Panc1 (cell line): Measurements from ENCODE around the gene MACC1. TPM values are rescaled to one million over a fixed set of nuclear protein-coding genes. Genes with fewer than 3 reads are reported as not detected.

Experiments used
- ATAC-seq: fragments of 200-7000 bp; cut with Tn5 transposase; 2 replicates; pipeline ENCODE4 v1.9.1; 2020; ENCODE audit warnings: mild to moderate bottlenecking, moderate library complexity
- BruUV-seq: library from RNA; stranded (reverse); fragments of 400-500 nt; replicated peaks from 2 replicates; lab custom pipeline; 2021; lab: Mats Ljungman, UMichigan
- CTCF ChIA-PET: fragments of 300-600 bp; sonication (Branson Sonifier 250); formaldehyde crosslinking; loops from one replicate; lab custom pipeline; 2022; ENCODE audit warnings: antibody characterized with exemption; lab: Charles Lee
- POLR2A ChIA-PET: fragments of 300-600 bp; sonication (Branson Sonifier 250); formaldehyde crosslinking; loops from one replicate; lab custom pipeline; 2022; ENCODE audit warnings: antibody characterized with exemption; lab: Charles Lee
- DNase-seq: peaks from one replicate; pipeline ENCODE4 v3.0.0-alpha.2; 2010; ENCODE audit warnings: low read depth, low spot score
- H3K27ac ChIP-seq: 2 replicates; pipeline ENCODE4 v1.5.1; 2011; ENCODE audit warnings: mild to moderate bottlenecking, low read length, inconsistent platforms
- H3K27me3 ChIP-seq: fragments of 200-500 bp; sonication (Bioruptor generic); 2 replicates; pipeline ENCODE4 v1.6.0; 2014; ENCODE audit warnings: low read length, inconsistent platforms; ENCODE audit not compliant: control insufficient read depth, insufficient read depth
- H3K36me3 ChIP-seq: fragments of 200-500 bp; sonication (Bioruptor generic); 2 replicates; pipeline ENCODE4 v1.5.1; 2014; ENCODE audit warnings: inconsistent platforms, mild to moderate bottlenecking, low read length, moderate library complexity; ENCODE audit not compliant: control insufficient read depth, insufficient read depth
- H3K4me1 ChIP-seq: 2 replicates; pipeline ENCODE4 v1.5.1; 2011; ENCODE audit warnings: inconsistent platforms, mild to moderate bottlenecking, low read length, moderate library complexity; ENCODE audit not compliant: control insufficient read depth, insufficient read depth
- H3K4me3 ChIP-seq, 2 experiments: 2 replicates each; pipeline ENCODE4 v1.5.1; 2011 to 2012; ENCODE audit warnings: low read depth in 2 of 2, low read length in 2 of 2, mild to moderate bottlenecking in 2 of 2, inconsistent platforms in 1 of 2, moderate library complexity in 1 of 2
- H3K9me3 ChIP-seq: fragments of 200-500 bp; sonication (Bioruptor generic); 2 replicates; pipeline ENCODE4 v1.5.1; 2014; ENCODE audit warnings: low read depth, mild to moderate bottlenecking, inconsistent platforms, low read length, moderate library complexity; ENCODE audit not compliant: control insufficient read depth, insufficient read depth
- CTCF ChIP-seq: fragments of 450-650 bp; IDR thresholded peaks from 2 replicates; pipeline ENCODE4 v1.5.1; 2017; ENCODE audit warnings: mild to moderate bottlenecking
- POLR2AphosphoS5 ChIP-seq: IDR thresholded peaks from 2 replicates; pipeline ENCODE4 v1.6.1; 2012; ENCODE audit warnings: mild to moderate bottlenecking, low read depth, low read length, moderate library complexity
- REST ChIP-seq, 2 experiments: IDR thresholded peaks; 2 replicates each; pipeline ENCODE4 v1.6.1; 2011 to 2012; ENCODE audit warnings: low read depth in 2 of 2, control low read depth in 1 of 2, low read length in 1 of 2, mild to moderate bottlenecking in 1 of 2, moderate library complexity in 1 of 2; ENCODE audit not compliant: insufficient read depth in 1 of 2
- SIN3A ChIP-seq: IDR thresholded peaks from 2 replicates; pipeline ENCODE4 v1.6.1; 2012; ENCODE audit warnings: low read depth, mild to moderate bottlenecking, low read length, moderate library complexity, borderline replicate concordance; ENCODE audit not compliant: insufficient read depth
- TCF7L2 ChIP-seq: IDR thresholded peaks from 2 replicates; pipeline ENCODE4 v1.6.1; 2011; ENCODE audit warnings: mild to moderate bottlenecking, low read depth, low read length, inconsistent platforms
- in situ Hi-C: cut with HindIII; loops from 2 replicates; pipeline ENCODE4 v1.10.0; 2016; ENCODE audit warnings: low sequenced_read_pairs, low pct_unique_long_range_greater_than_20kb
- intact Hi-C: fragments of 100-400 bp; cut with micrococcal nuclease; formaldehyde crosslinking; loops from one replicate; pipeline ENCODE4 v1.10.0; 2022; ENCODE audit not compliant: unreplicated experiment
- total RNA-seq: library from RNA; stranded (reverse); gene quantifications from one replicate; pipeline ENCODE4 v1.2.1, GENCODE V29; 2021; ENCODE audit not compliant: unreplicated experiment

Gene MACC1
- total RNA-seq, 1 experiment from 2014 or later = 0.08 TPM

- no peak for DNase-seq
- no peaks in the 10 kb centered on the region for H3K27me3 ChIP-seq
- H3K9me3 ChIP-seq = no peaks in the 10 kb centered on the region
- in situ Hi-C loops = no loop called here
- H3K36me3 ChIP-seq = no peaks in the 10 kb centered on the region
- no peak for TF ChIP-seq REST (IDR thresholded peaks at IDR 0.05; ENCODE audit: insufficient read depth in 1 of 2, low read depth in 2 of 2, low read length in 1 of 2)
- no peak for TF ChIP-seq SIN3A
- no peak for TF ChIP-seq POLR2AphosphoS5
- no peak for TF ChIP-seq TCF7L2
- no peak for TF ChIP-seq CTCF
- POLR2A ChIA-PET = no interaction called here
- intact Hi-C loops = no loop called here
- H3K27ac ChIP-seq = no peak overlapping the region
- CTCF ChIA-PET = no interaction called here
- BruUV-seq = no TSS peak
- ATAC-seq = no peak
- H3K4me3 ChIP-seq = no peak overlapping the region
- H3K4me1 ChIP-seq = no peaks in the 10 kb centered on the region
Observed at GRCh38 chr7:20183086-20183485, 34.1 kb downstream of the MACC1 start.

DNA sequence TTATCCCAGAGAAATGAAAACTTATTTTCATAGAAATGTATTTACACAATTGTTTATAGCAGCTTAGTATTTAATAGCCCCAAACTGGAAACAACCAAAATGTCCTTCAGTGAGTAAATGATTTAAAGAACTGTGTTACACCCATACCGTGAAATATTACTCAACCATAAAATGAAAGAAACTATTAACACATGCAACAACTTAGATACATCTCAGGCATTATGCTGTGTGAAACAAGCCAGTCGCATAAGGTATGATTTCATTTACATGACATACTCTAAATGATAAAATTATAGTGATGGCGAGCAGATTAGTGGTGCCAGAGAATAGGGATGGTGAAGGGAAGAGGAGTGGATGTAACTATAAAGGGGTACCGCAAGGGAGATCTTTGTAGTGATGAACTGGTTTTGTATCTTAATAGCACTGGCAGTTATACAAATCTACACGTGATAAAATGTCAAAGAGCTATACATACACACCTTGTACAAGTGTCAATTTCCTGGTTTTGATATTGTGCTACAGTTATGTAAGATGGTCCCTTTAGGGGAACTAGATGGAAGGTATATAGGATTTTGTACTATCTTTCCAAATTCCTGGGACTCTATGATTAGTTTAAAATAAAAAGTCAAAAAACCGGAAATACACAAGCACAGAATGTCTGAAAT is 40.5 kb downstream of the MACC1 start:
- POLR2A ChIA-PET = no interaction called here
- H3K4me1 ChIP-seq = no peaks in the 10 kb centered on the region

More for the DNA sequence above, 40.5 kb downstream of the MACC1 start:
- no peak overlapping the region for H3K4me3 ChIP-seq
- no peak for ATAC-seq
- intact Hi-C loops = no loop called here
- no TSS peak for BruUV-seq
- in situ Hi-C loops = no loop called here
- TF ChIP-seq POLR2AphosphoS5 = no peak
- no peak for TF ChIP-seq SIN3A
- TF ChIP-seq TCF7L2 = no peak
- TF ChIP-seq REST (IDR thresholded peaks at IDR 0.05; ENCODE audit: insufficient read depth in 1 of 2, low read depth in 2 of 2, low read length in 1 of 2) = no peak
- H3K27me3 ChIP-seq = no peaks in the 10 kb centered on the region
- H3K36me3 ChIP-seq = no peaks in the 10 kb centered on the region
- DNase-seq = no peak
- H3K9me3 ChIP-seq = no peaks in the 10 kb centered on the region
- no peak overlapping the region for H3K27ac ChIP-seq
- CTCF ChIA-PET = no interaction called here
